HG03342 (cell line): ENCODE results near the gene ITGA11.

Experiments used
- ATAC-seq: cut with Tn5 transposase; IDR thresholded peaks from one replicate; pipeline ENCODE4 v1.9.1; 2021; ENCODE audit warnings: mild to moderate bottlenecking, moderate library complexity; ENCODE audit not compliant: unreplicated experiment

ITGA11 gene, protein sequence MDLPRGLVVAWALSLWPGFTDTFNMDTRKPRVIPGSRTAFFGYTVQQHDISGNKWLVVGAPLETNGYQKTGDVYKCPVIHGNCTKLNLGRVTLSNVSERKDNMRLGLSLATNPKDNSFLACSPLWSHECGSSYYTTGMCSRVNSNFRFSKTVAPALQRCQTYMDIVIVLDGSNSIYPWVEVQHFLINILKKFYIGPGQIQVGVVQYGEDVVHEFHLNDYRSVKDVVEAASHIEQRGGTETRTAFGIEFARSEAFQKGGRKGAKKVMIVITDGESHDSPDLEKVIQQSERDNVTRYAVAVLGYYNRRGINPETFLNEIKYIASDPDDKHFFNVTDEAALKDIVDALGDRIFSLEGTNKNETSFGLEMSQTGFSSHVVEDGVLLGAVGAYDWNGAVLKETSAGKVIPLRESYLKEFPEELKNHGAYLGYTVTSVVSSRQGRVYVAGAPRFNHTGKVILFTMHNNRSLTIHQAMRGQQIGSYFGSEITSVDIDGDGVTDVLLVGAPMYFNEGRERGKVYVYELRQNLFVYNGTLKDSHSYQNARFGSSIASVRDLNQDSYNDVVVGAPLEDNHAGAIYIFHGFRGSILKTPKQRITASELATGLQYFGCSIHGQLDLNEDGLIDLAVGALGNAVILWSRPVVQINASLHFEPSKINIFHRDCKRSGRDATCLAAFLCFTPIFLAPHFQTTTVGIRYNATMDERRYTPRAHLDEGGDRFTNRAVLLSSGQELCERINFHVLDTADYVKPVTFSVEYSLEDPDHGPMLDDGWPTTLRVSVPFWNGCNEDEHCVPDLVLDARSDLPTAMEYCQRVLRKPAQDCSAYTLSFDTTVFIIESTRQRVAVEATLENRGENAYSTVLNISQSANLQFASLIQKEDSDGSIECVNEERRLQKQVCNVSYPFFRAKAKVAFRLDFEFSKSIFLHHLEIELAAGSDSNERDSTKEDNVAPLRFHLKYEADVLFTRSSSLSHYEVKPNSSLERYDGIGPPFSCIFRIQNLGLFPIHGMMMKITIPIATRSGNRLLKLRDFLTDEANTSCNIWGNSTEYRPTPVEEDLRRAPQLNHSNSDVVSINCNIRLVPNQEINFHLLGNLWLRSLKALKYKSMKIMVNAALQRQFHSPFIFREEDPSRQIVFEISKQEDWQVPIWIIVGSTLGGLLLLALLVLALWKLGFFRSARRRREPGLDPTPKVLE

DNA sequence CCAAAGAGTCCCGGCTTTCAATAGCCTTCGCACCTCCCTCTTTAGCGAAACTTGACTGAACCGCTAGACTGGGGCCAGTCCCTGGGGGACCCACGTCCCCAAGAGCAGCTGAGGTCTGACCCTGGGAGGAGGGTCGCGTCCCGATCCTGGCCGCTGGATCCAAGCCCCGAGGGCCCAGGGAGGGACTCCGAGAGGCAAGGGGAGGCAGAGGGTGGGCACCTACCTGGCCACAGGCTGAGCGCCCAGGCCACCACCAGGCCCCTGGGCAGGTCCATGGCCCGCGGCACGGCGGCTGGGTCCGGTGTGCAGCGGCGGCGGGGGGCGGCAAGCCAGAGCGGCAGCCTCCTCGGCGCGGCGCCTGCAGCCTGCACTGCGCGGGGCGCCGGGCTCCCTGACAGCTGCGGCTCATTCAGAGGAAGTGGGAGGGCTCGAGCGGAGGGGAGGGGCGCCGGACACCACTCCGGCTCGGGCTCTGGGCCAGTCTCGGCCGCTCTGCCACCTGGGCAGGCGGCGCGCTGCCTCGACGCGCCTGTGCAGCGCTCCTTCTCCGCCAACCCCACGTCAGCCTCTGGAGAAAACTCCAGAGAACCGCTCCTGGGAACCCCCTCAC lies at the start of gene ITGA11:
Gene ITGA11 (minus strand): TSS at position 372 of the 610 bp plus-strand sequence. CDS start 97 bp downstream, at position 275.
- no peak for ATAC-seq

DNA sequence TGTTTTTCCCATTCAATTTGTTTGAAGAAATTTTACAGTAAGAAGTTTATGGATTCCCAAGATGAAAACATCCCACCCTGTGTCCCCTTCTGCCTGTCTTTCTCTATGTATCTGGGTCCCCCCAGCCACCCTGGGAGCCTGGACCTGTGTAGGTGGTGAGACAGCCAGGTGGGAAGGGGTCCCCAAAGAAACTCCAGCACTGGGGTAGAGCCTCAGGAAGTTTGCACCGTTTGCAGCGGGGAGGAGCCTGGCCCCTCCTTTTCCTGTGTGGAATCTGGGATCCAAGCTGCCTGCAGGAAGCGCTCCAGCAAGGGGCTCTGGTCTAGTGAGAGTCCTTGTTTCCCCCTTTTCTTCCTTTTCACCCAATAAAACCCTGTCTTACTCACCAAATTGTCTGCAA lies 49.4 kb upstream of the ITGA11 start:
- no peak for ATAC-seq

DNA sequence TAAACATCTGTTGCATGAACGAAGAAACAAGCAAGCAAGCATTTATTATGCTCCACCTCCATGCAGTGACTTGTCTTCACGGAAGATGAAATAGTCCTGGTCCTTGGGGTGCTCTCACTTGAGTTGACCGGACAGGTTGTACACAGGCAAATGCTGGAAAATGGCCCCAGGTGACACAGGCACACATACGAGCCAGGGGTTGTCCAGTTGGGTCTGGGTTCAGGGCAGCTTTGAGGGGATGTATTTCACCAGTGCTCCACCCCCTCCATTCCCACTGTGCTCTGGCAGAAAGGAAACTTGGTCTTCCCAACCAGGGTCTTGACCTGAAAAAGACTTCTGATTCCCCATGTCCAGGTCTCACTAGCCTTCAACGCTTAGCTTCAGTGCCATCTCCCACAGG lies 48.3 kb upstream of the ITGA11 start:
- ATAC-seq = no peak

- no peak for ATAC-seq
Measured at GRCh38 chr15:68479870-68480269, 47.9 kb upstream of the ITGA11 start.

- no peak for ATAC-seq
Measured at GRCh38 chr15:68479406-68479805, 47.4 kb upstream of the ITGA11 start.

GRCh38 chr15:68478853-68479252 lies 46.9 kb upstream of the ITGA11 start:
- no peak for ATAC-seq

GRCh38 chr15:68475449-68475848 lies 43.5 kb upstream of the ITGA11 start:
- no peak for ATAC-seq

DNA sequence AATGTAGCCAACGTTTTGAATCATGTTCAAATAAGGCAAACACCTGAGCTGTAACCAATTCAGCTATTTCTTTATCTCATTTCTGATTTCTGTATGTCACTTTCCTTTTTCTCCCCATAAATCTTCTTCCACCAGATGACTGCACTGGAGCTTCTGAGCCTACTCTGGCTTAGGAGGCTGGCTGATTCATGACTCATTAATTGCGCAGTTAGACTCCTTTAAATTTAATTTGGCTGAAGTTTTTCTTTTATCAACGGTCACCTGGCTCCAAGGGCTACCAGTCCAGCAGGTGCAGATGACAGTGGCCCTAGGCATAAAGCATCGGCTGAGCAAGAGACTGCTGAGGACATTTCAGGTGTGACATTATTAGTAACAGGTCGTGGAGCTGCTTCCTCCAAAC lies 39.6 kb upstream of the ITGA11 start:
- ATAC-seq = no peak

- no peak for ATAC-seq
Measured at GRCh38 chr15:68470976-68471375, 39.0 kb upstream of the ITGA11 start.

GRCh38 chr15:68470049-68470742 lies 38.2 kb upstream of the ITGA11 start:
- no peak for ATAC-seq

DNA sequence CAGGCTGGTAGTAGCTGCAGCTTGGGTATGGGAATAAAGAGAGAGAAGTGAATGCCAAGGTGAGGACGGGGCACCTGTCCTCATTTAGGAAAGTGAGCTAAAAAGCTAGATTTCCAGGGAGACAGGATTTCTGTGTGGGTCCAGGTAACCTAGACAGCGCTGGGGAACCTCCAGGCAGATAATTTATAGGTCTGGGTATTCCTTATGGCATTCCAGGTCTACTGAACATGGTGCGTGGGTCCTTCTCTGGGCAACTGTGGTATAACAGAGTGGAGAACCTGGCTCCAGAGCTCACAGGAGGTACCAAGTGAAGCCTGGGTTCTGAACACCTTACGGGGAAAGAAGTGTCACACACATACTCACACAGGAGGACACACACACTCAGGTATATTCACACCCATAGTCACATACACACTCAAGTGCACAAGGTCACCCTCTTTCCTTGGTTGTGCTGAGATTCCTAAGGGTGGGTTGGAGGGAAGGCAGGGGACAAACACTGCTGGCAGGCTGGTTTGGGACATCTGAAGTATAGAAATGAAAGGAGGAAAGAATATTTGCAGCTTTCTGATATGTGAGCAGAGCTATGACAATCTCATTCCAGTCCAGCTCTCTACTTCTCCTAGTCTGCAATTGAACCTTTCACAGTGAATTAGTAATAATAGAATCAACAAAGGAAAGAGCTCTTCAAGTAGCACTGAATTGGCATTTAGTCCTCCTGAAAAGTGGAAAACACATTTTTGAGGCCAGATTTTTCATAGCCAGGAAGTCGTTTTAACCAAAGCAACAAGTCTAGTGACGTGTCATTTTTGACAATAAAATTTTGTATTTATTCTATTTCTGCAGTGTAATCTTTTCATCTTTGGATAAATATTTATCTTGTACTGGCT lies 37.4 kb upstream of the ITGA11 start:
- no peak for ATAC-seq

DNA sequence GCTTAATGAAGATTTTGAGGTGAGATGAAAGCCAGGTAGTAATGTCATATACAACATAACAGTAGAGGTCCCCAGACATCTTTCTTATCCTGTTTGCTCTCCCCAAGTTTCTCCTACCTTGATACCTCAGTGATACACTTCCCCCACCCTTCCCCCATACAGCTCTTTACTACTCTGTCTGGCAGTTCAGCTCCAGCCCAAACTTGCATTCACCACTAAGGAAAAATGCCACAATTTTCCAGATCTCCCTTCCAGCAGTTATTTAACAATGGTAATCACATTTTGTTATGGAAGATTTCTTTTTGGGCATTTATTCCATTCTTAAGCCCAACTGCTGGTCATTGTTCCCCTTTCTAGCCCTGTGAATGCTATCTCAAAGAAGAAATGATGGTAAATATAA lies 34.9 kb upstream of the ITGA11 start:
- ATAC-seq = no peak

- no peak for ATAC-seq
Measured at GRCh38 chr15:68465861-68466560, 34.0 kb upstream of the ITGA11 start.

DNA sequence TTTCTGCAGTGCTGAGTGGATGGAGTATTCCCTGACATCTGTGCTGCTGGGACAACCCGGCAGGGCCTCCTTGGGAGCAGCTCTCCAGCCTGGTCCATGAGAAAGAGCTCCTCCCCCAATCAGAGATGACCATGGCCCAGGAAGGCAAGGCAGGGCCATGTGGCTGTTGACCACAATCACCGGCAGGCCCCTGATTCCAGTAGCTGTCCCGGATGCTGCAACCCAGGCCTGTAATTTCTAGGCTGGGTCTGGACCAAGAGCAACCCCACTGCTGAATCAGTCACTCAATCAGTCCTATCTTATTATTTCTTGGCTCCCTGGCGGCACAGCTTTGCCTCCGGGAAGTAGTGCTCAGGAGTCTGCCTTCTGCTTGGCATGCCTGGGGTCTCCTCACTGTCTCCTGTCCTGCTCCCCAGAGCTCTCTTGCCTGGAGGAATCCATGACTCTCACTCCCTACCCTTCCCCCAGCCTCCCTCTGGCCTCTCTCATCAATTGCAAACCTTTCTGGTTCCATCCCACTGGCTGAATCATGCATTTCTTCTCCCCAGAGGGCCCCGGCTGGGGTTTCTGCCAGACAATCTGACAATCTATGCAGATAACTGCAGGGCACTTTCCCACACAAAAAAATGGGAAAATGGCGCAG lies 32.6 kb upstream of the ITGA11 start:
- ATAC-seq = no peak

GRCh38 chr15:68463996-68464395 lies 32.0 kb upstream of the ITGA11 start:
- no peak for ATAC-seq

DNA sequence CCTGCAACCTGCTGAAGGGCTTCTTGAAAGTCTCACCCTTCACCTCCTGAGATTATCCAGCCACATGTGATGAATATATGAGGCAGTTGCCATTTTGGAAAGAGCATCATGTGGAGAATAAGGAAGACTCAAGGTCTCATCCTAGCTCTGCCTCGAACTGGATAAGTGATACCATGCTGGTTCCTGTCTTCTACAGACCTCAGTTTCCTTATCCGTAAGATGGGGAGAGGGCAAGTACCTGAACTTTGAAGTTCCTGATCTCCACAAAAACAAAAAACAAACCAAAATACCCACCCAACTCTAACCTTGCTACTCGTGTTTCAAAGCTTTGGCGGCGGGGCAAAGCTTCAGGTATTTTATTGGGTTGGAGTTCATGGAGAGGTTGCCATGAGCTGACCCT lies 31.5 kb upstream of the ITGA11 start:
- no peak for ATAC-seq

DNA sequence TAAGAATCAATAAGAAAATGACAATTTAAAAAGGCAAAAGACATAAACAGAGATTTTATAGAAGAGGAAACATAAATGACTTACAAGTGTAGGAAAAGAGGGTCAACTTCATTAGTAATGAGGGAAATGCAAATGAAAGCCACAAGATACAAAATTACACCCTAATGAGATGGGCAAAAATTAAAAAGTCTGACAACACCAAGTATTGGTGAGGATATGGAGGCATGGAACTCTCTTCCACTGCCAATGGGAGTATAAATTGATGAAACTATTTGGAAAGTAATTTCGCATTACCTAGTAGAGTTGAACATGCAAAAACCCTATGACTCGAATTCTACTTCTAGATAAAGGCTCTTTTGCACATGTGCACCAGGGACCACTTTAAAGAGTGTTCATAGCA lies 28.2 kb upstream of the ITGA11 start:
- ATAC-seq = no peak

GRCh38 chr15:68450192-68450591 lies 18.2 kb upstream of the ITGA11 start:
- no peak for ATAC-seq
